Thoracic aorta (tissue), 2 donors: ENCODE measurements around the gene MACF1. TPM values are rescaled to one million over a fixed set of nuclear protein-coding genes. Genes with fewer than 3 reads are reported as not detected.

Experiments used
- ATAC-seq: fragments of 150-250 bp; one replicate; pipeline ENCODE4 v1.8.0; 2017; ENCODE audit warnings: low read depth; ENCODE audit not compliant: insufficient number of reproducible peaks, low FRiP score
- DNase-seq: peaks from one replicate; pipeline ENCODE4 v3.0.0-alpha.2; 2020; ENCODE audit warnings: low spot score
- H3K27ac ChIP-seq, 2 donors: fragments of 200-600 bp; sonication (generic); 1 replicate in 1 of 2; 2 replicates in 1 of 2; pipeline ENCODE4 v1.5.1; 2016; ENCODE audit warnings: mild to moderate bottlenecking in 2 of 2, moderate library complexity in 2 of 2
- H3K27me3 ChIP-seq: fragments of 200-600 bp; sonication (generic); replicated peaks from 2 replicates; pipeline ENCODE4 v1.6.0; 2016; ENCODE audit warnings: mild to moderate bottlenecking; ENCODE audit not compliant: insufficient read depth
- H3K36me3 ChIP-seq: fragments of 200-600 bp; sonication (generic); one replicate; pipeline ENCODE4 v1.5.1; 2016
- H3K4me1 ChIP-seq, 2 donors: fragments of 200-600 bp; sonication (generic); 1 replicate in 1 of 2; 2 replicates in 1 of 2; pipeline versions ENCODE4 v1.5.1 to v1.6.0; 2016; ENCODE audit warnings: low read depth in 2 of 2, mild to moderate bottlenecking in 1 of 2; ENCODE audit not compliant: control insufficient read depth in 1 of 2
- H3K4me3 ChIP-seq: fragments of 200-600 bp; sonication (generic); 2 replicates; pipeline ENCODE4 v1.5.1; 2016; ENCODE audit warnings: mild to moderate bottlenecking
- H3K9me3 ChIP-seq: fragments of 200-600 bp; sonication (generic); 2 replicates; pipeline ENCODE4 v1.5.1; 2016
- CTCF ChIP-seq: fragments of 200-600 bp; sonication (generic); IDR thresholded peaks from one replicate; pipeline ENCODE4 v1.5.1; 2019; ENCODE audit warnings: antibody characterized with exemption
- total RNA-seq, 2 donors: library from RNA; depleted of rRNA; stranded (reverse); fragments of >200 nt; gene quantifications; one replicate each; pipeline versions ENCODE4 v1.1.0 to v1.2.3, GENCODE V29; 2016

Gene MACF1
- total RNA-seq, 2 donors from 2014 or later, result 604 to 650 TPM

GRCh38 chr1:39295901-39296300 is 91.4 kb downstream of the MACF1 start:
- no peak for TF ChIP-seq CTCF
- Histone ChIP-seq H3K9me3 (no peaks in the 10 kb centered on the region), H3K36me3 (peaks cover 84% of the 10 kb centered on the region), H3K27me3 (no peaks in the 10 kb centered on the region), H3K4me1 (peaks cover 7 to 8% of the 10 kb centered on the region in 2 donors), H3K27ac (peak overlapping the region in 1 of 2 donors; percentile 15), H3K4me3 (no peak overlapping the region)
- ATAC-seq (no peak), DNase-seq (no peak)

GRCh38 chr1:39297551-39297950 is 93.1 kb downstream of the MACF1 start:
- Histone ChIP-seq H3K27me3 (no peaks in the 10 kb centered on the region), H3K9me3 (no peaks in the 10 kb centered on the region), H3K4me1 (peaks cover 7 to 8% of the 10 kb centered on the region in 2 donors), H3K27ac (peak overlapping the region in 1 of 2 donors; percentile 15), H3K36me3 (peaks cover 82% of the 10 kb centered on the region), H3K4me3 (no peak overlapping the region)
- ATAC-seq, result no peak
- no peak for DNase-seq
- TF ChIP-seq CTCF, result no peak

GRCh38 chr1:39301606-39302005 is 97.1 kb downstream of the MACF1 start:
- ATAC-seq, result no peak
- H3K27me3 ChIP-seq, result no peaks in the 10 kb centered on the region

GRCh38 chr1:39305555-39305954 is 101.1 kb downstream of the MACF1 start:
- Histone ChIP-seq H3K4me3 (no peak overlapping the region), H3K9me3 (no peaks in the 10 kb centered on the region), H3K27ac (no peak overlapping the region), H3K36me3 (peaks cover 44% of the 10 kb centered on the region), H3K27me3 (no peaks in the 10 kb centered on the region), H3K4me1 (no peaks in the 10 kb centered on the region)
- TF ChIP-seq CTCF, result no peak
- DNase-seq, result no peak
- ATAC-seq, result no peak

More at GRCh38 chr1:39301606-39302005, 97.1 kb downstream of the MACF1 start:
- no peak for TF ChIP-seq CTCF
- peaks cover 7 to 8% of the 10 kb centered on the region in 2 donors for H3K4me1 ChIP-seq
- no peak overlapping the region for H3K4me3 ChIP-seq
- peaks cover 63% of the 10 kb centered on the region for H3K36me3 ChIP-seq
- no peak overlapping the region for H3K27ac ChIP-seq
- H3K9me3 ChIP-seq, result no peaks in the 10 kb centered on the region
- no peak for DNase-seq

- TF ChIP-seq CTCF, result no peak
- H3K36me3 ChIP-seq, result peaks cover 42% of the 10 kb centered on the region
- H3K4me1 ChIP-seq, result no peaks in the 10 kb centered on the region
- no peak overlapping the region for H3K4me3 ChIP-seq
- no peak overlapping the region for H3K27ac ChIP-seq
- no peaks in the 10 kb centered on the region for H3K27me3 ChIP-seq
- no peak for ATAC-seq
- no peaks in the 10 kb centered on the region for H3K9me3 ChIP-seq
- no peak for DNase-seq
Measured at GRCh38 chr1:39310015-39310414, 105.5 kb downstream of the MACF1 start.
